Keratinocyte (primary cell): Measurements from ENCODE around the gene MFNG.

ENCODE experiments used
- CTCF ChIP-seq, 3 experiments: IDR thresholded peaks in 1 of 3; conservative IDR thresholded peaks in 1 of 3; optimal IDR thresholded peaks in 1 of 3; 2 replicates in 2 of 3; 3 replicates in 1 of 3; pipeline versions ENCODE3 to v1.5.1; 2011; ENCODE audit warnings: low read length in 3 of 3, mild to moderate bottlenecking in 3 of 3, moderate library complexity in 2 of 3, control low read depth in 1 of 3, inconsistent platforms in 1 of 3; ENCODE audit not compliant: insufficient read depth in 2 of 3; ENCODE audit errors: extremely low read depth in 1 of 3
- EZH2 ChIP-seq: IDR thresholded peaks from one replicate; pipeline ENCODE4 v1.6.1; 2012; ENCODE audit warnings: inconsistent platforms, mild to moderate bottlenecking, low read length, moderate library complexity

- TF ChIP-seq CTCF (optimal IDR thresholded peaks at IDR 0.05 in 1 of 3, IDR thresholded peaks at IDR 0.05 in 1 of 3, conservative IDR thresholded peaks at IDR 0.05 in 1 of 3; ENCODE audit: extremely low read depth in 1 of 3, insufficient read depth in 2 of 3, low read length in 3 of 3) (no peak), EZH2 (no peak)
Measured at GRCh38 chr22:37440875-37441274, 45.3 kb downstream of the MFNG start.
